Measurements from ENCODE around the gene SPATC1L. TPM values are rescaled to one million over a fixed set of nuclear protein-coding genes. Genes with fewer than 3 reads are reported as not detected.
"Not testable (repeated sequence)": the region's sequence is repeated elsewhere in the genome, so short reads cannot be mapped to it uniquely, and the experiment has no call there.

The SPATC1L gene
- total RNA-seq, 4 donors from 2014 or later: 1.5 to 11.9 (median 3.0) TPM

DNA sequence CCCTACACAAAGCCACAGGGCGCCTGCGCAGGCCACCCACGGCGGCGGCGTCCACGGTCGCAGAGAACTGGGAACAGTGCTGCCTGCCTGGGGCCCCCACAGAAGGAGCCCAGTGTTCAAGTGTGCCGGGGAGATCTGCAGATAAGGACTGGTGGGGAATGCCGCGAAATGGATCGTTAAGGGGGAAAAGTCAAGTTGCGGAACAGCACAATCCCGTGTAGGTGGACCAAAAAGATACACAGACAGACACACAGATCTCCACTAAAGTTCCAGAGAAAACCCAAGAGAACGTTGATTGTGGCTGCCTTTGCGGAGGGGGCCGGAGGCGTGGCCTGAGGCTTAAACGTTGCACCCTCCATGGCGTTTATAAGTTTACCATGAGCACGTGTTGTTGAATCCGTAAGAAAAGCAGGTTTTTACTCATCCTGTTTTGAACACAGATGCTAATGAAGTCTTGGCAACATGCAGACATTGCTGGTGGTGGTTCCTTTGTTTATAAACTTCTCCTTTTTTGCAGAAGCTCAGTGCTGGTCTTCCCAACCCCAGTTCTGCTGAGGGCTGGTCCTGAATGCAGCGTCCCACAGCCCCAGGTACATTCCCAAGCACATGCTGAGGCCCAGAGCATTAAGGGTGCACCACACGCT, 4.1 kb downstream of the SPATC1L start:
- Histone ChIP-seq H3K4me1 (peaks cover 0 to 12% of the 10 kb centered on the region in 2 donors), H3K9me3 (no peaks in the 10 kb centered on the region), H3K27ac (no peak overlapping the region), H3K36me3 (no peaks in the 10 kb centered on the region), H3K27me3 (no peaks in the 10 kb centered on the region), H3K4me3 (no peak overlapping the region)
- intact Hi-C loops (cut with DNase I; ENCODE audit: low total_unique reads) (no loop called here), in situ Hi-C loops (cut with MboI; ENCODE audit: low sequenced_read_pairs in 4 of 4) (no loop called here)
- DNase-seq (no peak), ATAC-seq (no peak)
- TF ChIP-seq, protein P1, sequence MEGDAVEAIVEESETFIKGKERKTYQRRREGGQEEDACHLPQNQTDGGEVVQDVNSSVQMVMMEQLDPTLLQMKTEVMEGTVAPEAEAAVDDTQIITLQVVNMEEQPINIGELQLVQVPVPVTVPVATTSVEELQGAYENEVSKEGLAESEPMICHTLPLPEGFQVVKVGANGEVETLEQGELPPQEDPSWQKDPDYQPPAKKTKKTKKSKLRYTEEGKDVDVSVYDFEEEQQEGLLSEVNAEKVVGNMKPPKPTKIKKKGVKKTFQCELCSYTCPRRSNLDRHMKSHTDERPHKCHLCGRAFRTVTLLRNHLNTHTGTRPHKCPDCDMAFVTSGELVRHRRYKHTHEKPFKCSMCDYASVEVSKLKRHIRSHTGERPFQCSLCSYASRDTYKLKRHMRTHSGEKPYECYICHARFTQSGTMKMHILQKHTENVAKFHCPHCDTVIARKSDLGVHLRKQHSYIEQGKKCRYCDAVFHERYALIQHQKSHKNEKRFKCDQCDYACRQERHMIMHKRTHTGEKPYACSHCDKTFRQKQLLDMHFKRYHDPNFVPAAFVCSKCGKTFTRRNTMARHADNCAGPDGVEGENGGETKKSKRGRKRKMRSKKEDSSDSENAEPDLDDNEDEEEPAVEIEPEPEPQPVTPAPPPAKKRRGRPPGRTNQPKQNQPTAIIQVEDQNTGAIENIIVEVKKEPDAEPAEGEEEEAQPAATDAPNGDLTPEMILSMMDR (IDR thresholded peaks at IDR 0.05 in 4 of 5, conservative IDR thresholded peaks at IDR 0.05 in 1 of 5): no peak
- no peak for TF ChIP-seq POLR2A (IDR thresholded peaks at IDR 0.05)

GRCh38 chr21:46179708-46180078, 4.6 kb downstream of the SPATC1L start:
- DNase-seq (no peak), ATAC-seq (no peak)
- H3K4me1 ChIP-seq: peaks cover 0 to 7% of the 10 kb centered on the region in 2 donors
- H3K36me3 ChIP-seq: no peaks in the 10 kb centered on the region
- no peaks in the 10 kb centered on the region for H3K9me3 ChIP-seq
- no peak for TF ChIP-seq POLR2A (IDR thresholded peaks at IDR 0.05)
- TF ChIP-seq, protein P1 (IDR thresholded peaks at IDR 0.05 in 4 of 5, conservative IDR thresholded peaks at IDR 0.05 in 1 of 5): no peak
- no peak overlapping the region for H3K27ac ChIP-seq
- intact Hi-C loops (cut with DNase I; ENCODE audit: low total_unique reads): no loop called here
- in situ Hi-C loops (cut with MboI; ENCODE audit: low sequenced_read_pairs in 4 of 4): no loop called here
- no peaks in the 10 kb centered on the region for H3K27me3 ChIP-seq
- no peak overlapping the region for H3K4me3 ChIP-seq

DNA sequence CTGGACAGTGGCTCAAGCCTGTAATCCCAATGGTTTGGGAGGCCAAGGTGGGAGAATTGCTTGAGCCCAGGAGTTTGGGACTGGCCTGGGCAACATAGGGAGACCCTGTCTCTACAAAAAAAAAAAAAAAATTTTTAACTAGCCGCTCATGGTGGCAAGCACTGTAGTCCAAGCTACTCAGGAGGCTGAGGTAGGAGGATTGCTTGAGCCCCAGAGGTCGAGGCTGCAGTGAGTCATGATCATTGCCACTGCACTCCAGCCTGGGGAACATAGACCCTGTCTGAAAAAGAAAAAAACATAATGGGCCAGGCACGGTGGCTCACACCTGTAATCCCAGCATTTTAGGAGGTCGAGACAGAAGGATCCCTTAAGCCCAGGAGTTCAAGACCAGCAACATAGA, 5.3 kb downstream of the SPATC1L start:
- no peaks in the 10 kb centered on the region for H3K27me3 ChIP-seq
- H3K9me3 ChIP-seq: no peaks in the 10 kb centered on the region
- H3K4me1 ChIP-seq: peaks cover 0 to 6% of the 10 kb centered on the region in 2 donors
- no peak for TF ChIP-seq POLR2A (IDR thresholded peaks at IDR 0.05)
- TF ChIP-seq, protein P1 (IDR thresholded peaks at IDR 0.05 in 4 of 5, conservative IDR thresholded peaks at IDR 0.05 in 1 of 5): no peak
- no peak overlapping the region for H3K4me3 ChIP-seq
- H3K27ac ChIP-seq: no peak overlapping the region
- ATAC-seq (no peak), DNase-seq (no peak)
- intact Hi-C loops (cut with DNase I; ENCODE audit: low total_unique reads) (no loop called here), in situ Hi-C loops (cut with MboI; ENCODE audit: low sequenced_read_pairs in 4 of 4) (no loop called here)
- no peaks in the 10 kb centered on the region for H3K36me3 ChIP-seq

GRCh38 chr21:46176443-46177129, 7.7 kb downstream of the SPATC1L start:
- H3K27me3 ChIP-seq; H3K4me3 ChIP-seq; H3K36me3 ChIP-seq; DNase-seq; in situ Hi-C loops (cut with MboI; ENCODE audit: low sequenced_read_pairs in 4 of 4); ATAC-seq; H3K27ac ChIP-seq; intact Hi-C loops (cut with DNase I; ENCODE audit: low total_unique reads); H3K9me3 ChIP-seq; H3K4me1 ChIP-seq: not testable (repeated sequence)

GRCh38 chr21:46173573-46173972, 10.7 kb downstream of the SPATC1L start:
- no peak overlapping the region for H3K27ac ChIP-seq
- no peak for ATAC-seq
- in situ Hi-C loops (cut with MboI; ENCODE audit: low sequenced_read_pairs in 4 of 4) (no loop called here), intact Hi-C loops (cut with DNase I; ENCODE audit: low total_unique reads) (no loop called here)
- no peak overlapping the region for H3K4me3 ChIP-seq
- no peak for DNase-seq
- no peak for TF ChIP-seq POLR2A (IDR thresholded peaks at IDR 0.05)
- TF ChIP-seq, protein P1 (IDR thresholded peaks at IDR 0.05 in 4 of 5, conservative IDR thresholded peaks at IDR 0.05 in 1 of 5): no peak
- H3K36me3 ChIP-seq: no peaks in the 10 kb centered on the region
- H3K27me3 ChIP-seq: no peaks in the 10 kb centered on the region
- no peaks in the 10 kb centered on the region for H3K9me3 ChIP-seq
- no peaks in the 10 kb centered on the region for H3K4me1 ChIP-seq

All from gastrocnemius medialis (tissue), 4 donors.